Activated CD4-positive, alpha-beta T cell treated with anti-CD3 and anti-CD28 coated beads for 1 hour (primary cell): ENCODE results near the gene TUBB8.
"Not testable (repeated sequence)": the region's sequence is repeated elsewhere in the genome, so short reads cannot be mapped to it uniquely, and the experiment has no call there.

ENCODE experiments used
- DNase-seq: peaks from one replicate; pipeline ENCODE4 v3.0.0-alpha.2; 2020

Gene TUBB8

DNA sequence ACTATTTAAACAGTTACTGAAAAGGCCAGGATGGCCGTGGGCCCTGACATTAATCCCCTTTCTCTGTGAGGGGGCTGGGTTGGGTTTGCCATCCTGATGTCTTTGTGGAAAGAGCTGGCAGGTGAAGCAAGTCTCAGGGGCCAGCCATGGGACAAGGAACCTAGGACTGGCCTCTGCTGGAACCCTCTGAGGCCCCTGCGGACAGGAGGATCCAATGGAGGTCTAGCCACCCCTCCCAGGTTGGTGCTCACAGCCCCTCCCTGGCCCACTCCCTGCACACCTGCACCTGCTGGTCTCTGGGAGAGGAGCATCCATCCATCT, 35.8 kb downstream of the TUBB8 start:
- not testable (repeated sequence) for DNase-seq

DNA sequence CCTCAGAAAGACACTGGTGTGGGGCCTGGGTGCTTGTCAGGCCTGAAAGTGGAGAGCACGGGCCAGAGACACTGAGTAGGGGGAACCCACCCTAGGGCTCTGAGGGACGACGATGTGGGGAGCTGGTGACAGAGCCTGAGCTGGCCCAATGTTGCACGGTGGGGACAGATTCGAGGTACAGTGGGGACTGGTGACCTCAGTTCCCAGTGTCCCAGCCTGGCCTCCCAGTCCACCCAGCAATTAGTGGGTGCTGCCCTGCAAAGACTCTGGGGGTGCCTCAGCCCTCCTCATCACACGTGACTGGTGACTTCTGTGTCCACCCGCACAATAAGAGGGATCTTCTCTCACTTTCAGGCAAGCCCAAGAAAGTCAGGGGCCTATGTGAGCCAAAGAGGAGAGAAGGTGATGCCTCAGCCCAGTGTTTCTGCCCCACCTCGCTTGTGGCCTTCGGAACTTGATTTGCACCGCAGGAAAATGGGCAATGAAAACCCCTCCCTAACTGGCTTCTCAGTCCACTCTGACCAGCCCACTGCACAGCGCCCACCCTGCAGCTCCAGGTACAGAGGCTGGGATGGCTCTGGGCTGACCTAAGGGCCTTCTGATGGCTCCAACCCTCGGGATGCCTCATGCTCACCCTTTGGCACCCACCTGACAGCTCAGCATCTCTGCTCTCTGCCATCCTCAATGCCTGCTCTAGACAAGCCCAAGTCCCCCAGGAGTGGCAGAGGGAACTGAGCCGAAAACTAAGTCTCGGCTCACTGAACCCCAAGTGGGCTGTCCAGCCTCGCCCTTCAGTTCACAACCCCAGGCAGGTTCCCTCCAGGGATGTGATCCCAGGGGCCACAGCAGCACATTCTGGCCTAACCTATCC, 36.4 kb downstream of the TUBB8 start:
- not testable (repeated sequence) for DNase-seq

DNA sequence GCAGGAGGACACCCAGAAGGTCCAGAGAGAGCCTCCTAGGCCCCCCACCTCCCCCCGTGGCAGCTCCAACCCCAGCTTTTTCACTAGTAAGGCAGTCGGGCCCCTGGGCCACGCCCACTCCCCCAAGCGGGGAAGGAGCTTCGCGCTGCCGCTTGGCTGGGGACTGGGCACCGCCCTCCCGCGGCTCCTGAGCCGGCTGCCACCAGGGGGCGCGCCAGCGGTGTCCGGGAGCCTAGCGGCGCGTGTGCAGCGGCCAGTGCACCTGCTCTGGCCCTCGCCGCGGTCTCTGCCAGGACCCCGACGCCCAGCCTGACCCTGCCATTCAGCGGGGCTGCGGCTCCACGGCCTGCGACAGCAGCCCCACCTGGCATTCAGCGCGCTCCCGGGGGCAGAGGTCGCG, 37.8 kb downstream of the TUBB8 start:
- DNase-seq = not testable (repeated sequence)

DNA sequence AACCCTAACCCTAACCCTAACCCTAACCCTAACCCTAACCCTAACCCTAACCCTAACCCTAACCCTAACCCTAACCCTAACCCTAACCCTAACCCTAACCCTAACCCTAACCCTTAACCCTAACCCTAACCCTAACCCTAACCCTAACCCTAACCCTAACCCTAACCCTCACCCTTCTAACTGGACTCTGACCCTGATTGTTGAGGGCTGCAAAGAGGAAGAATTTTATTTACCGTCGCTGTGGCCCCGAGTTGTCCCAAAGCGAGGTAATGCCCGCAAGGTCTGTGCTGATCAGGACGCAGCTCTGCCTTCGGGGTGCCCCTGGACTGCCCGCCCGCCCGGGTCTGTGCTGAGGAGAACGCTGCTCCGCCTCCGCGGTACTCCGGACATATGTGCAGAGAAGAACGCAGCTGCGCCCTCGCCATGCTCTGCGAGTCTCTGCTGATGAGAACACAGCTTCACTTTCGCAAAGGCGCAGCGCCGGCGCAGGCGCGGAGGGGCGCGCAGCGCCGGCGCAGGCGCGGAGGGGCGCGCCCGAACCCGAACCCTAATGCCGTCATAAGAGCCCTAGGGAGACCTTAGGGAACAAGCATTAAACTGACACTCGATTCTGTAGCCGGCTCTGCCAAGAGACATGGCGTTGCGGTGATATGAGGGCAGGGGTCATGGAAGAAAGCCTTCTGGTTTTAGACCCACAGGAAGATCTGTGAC, 38.7 kb downstream of the TUBB8 start:
- not testable (repeated sequence) for DNase-seq
